ENCODE results near the gene FFAR4.

The FFAR4 gene

GRCh38 chr10:93573051-93573909 is 6.8 kb downstream of the FFAR4 start:
- no peak for DNase-seq

GRCh38 chr10:93573924-93574323 is 7.5 kb downstream of the FFAR4 start:
- DNase-seq = no peak

GRCh38 chr10:93576888-93577287 is 10.4 kb downstream of the FFAR4 start:
- DNase-seq = no peak

- no peak for DNase-seq
Observed at GRCh38 chr10:93577565-93577964, 11.1 kb downstream of the FFAR4 start.

- DNase-seq = no peak
Observed at GRCh38 chr10:93579089-93579488, 12.6 kb downstream of the FFAR4 start.

GRCh38 chr10:93579985-93580711 is 13.7 kb downstream of the FFAR4 start:
- no peak for DNase-seq

GRCh38 chr10:93580828-93581227 is 14.4 kb downstream of the FFAR4 start:
- DNase-seq = no peak

GRCh38 chr10:93584445-93584844 is 18.0 kb downstream of the FFAR4 start:
- DNase-seq = no peak

- DNase-seq = no peak
Observed at GRCh38 chr10:93589648-93590562, 23.4 kb downstream of the FFAR4 start.

GRCh38 chr10:93590638-93591037 is 24.2 kb downstream of the FFAR4 start:
- no peak for DNase-seq

- DNase-seq = no peak
Observed at GRCh38 chr10:93591065-93591808, 24.8 kb downstream of the FFAR4 start.

- DNase-seq = no peak
Observed at GRCh38 chr10:93593254-93593653, 26.8 kb downstream of the FFAR4 start.

- DNase-seq = no peak
Observed at GRCh38 chr10:93593749-93594148, 27.3 kb downstream of the FFAR4 start.

- no peak for DNase-seq
Observed at GRCh38 chr10:93594518-93594917, 28.1 kb downstream of the FFAR4 start.

- no peak for DNase-seq
Observed at GRCh38 chr10:93595378-93596161, 29.1 kb downstream of the FFAR4 start.

GRCh38 chr10:93596539-93596938 is 30.1 kb downstream of the FFAR4 start:
- DNase-seq = no peak

- no peak for DNase-seq
Observed at GRCh38 chr10:93597075-93597599, 30.7 kb downstream of the FFAR4 start.

- no peak for DNase-seq
Observed at GRCh38 chr10:93598157-93598556, 31.7 kb downstream of the FFAR4 start.

- no peak for DNase-seq
Observed at GRCh38 chr10:93599335-93599734, 32.9 kb downstream of the FFAR4 start.

GRCh38 chr10:93599778-93600177 is 33.3 kb downstream of the FFAR4 start:
- no peak for DNase-seq

- DNase-seq = no peak
Observed at GRCh38 chr10:93600446-93601145, 34.1 kb downstream of the FFAR4 start.

Data from CD4-positive, alpha-beta T cell treated with Interleukin-21 for 1 hour (primary cell).